ENCODE results near the gene LYRM4. TPM values are rescaled to one million over a fixed set of nuclear protein-coding genes. Genes with fewer than 3 reads are reported as not detected.

LYRM4 gene
- total RNA-seq, 4 donors from 2014 or later: 21.4 to 47.8 (median 26.2) TPM

DNA sequence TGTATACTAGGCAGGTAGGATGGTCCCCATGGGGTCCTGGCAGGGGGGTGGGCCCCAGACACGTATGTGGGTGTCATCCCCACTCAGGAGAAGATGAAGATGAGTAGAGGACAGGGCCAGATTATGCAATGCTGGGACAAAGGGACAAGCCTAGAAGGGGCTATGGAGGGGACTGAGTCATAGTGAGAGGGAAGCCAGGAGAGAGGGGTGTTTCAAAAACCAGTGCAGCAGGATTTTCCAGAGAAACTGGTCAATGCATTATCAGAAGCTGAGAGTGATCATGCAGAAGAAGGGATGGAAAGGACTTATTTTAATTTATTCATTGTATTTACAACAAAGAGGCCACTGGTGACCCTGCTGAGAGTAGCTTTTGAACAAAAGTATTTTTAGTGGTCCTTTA lies 101.6 kb downstream of the LYRM4 start:
- DNase-seq (ENCODE audit: low spot score) (no peak), ATAC-seq (ENCODE audit: low FRiP score) (no peak)
- TF ChIP-seq, protein P1, sequence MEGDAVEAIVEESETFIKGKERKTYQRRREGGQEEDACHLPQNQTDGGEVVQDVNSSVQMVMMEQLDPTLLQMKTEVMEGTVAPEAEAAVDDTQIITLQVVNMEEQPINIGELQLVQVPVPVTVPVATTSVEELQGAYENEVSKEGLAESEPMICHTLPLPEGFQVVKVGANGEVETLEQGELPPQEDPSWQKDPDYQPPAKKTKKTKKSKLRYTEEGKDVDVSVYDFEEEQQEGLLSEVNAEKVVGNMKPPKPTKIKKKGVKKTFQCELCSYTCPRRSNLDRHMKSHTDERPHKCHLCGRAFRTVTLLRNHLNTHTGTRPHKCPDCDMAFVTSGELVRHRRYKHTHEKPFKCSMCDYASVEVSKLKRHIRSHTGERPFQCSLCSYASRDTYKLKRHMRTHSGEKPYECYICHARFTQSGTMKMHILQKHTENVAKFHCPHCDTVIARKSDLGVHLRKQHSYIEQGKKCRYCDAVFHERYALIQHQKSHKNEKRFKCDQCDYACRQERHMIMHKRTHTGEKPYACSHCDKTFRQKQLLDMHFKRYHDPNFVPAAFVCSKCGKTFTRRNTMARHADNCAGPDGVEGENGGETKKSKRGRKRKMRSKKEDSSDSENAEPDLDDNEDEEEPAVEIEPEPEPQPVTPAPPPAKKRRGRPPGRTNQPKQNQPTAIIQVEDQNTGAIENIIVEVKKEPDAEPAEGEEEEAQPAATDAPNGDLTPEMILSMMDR (IDR thresholded peaks at IDR 0.05): no peak

DNA sequence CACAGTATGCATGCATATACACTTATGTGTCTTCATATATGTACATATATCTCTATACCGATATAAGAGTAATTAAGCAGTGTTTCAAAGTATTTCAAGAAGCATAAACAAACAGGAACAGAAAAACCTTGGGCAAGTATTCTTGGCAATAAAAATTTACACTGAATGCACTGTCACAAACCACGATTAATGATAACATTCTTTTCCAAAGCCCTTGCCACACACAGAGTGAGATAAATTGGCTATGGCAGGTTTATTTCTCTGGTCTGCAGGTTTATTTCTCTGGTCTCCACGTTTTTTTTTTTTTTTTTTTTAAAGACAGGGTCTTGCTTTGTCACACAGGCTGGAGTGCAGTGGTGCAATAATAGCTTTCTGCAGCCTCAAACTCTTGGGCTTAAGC lies 102.6 kb downstream of the LYRM4 start:
- TF ChIP-seq, protein P1 (IDR thresholded peaks at IDR 0.05): no peak
- ATAC-seq (ENCODE audit: low FRiP score) (no peak), DNase-seq (ENCODE audit: low spot score) (no peak)

DNA sequence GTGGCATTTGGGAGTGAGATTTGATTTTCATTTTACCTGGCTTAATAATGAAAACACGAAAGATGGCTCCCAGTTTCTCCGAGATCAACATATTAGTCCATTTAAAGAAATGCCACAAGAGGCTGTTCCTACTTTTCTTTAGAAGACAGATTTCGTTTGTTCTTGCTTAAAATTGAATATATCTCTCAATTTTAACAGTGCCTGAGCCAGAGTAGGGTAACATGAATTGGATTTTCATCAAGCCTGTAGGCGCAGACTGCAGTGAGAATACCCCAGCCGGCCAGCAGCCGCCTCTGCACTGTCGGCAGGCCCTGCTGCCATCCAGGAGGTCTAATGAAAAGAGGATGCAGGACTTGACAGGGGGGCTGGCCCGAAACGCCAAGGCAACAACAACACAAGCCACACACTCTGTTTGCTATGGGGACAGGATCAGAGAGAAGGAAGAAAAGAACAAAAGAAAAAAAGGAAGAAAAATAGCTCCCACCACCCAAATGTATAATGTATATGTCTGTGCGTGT lies 103.1 kb downstream of the LYRM4 start:
- TF ChIP-seq, protein P1 (IDR thresholded peaks at IDR 0.05): no peak
- no peak for ATAC-seq (ENCODE audit: low FRiP score)
- DNase-seq (ENCODE audit: low spot score): no peak

DNA sequence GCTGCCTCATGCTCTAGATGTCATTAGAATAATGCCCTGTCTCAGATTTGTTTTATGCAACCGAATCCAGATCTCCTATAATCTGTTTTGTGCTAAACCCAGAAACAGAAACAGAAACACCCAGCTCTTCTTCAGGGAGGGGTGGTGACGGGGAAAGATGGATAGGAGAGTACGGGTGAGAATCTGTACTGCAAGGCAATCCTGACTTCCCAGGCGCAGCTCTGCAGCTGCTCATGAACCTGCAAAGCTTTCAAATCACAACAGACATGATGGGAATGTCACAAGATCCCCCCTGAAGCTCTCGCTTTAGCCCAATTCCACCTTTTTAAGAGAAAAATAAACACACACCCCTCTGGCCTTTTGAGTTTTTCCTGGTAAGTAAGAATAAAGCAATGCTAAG lies 104.1 kb downstream of the LYRM4 start:
- TF ChIP-seq, protein P1 (IDR thresholded peaks at IDR 0.05): no peak
- DNase-seq (ENCODE audit: low spot score): no peak
- ATAC-seq (ENCODE audit: low FRiP score): no peak

DNA sequence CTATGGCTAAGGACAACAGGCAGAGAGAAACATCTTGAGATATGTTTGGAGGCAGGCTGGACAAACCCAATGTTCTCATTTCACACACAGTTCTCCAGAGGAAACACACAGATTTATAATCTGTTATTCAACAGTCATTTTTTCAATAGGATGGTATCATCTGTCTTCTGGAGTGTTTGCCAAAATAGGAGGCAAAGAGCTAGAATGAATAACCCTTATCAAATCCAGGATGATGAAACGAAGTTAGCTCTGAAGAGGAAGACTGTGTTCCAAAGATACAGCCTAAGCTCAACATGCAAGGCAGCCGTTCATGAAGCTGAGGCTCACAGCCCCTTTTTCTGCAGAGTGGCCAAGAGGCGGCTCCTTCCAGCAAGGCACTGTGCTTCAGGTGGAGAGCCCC lies 104.8 kb downstream of the LYRM4 start:
- ATAC-seq (ENCODE audit: low FRiP score): no peak
- TF ChIP-seq, protein P1 (IDR thresholded peaks at IDR 0.05): no peak
- no peak for DNase-seq (ENCODE audit: low spot score)

DNA sequence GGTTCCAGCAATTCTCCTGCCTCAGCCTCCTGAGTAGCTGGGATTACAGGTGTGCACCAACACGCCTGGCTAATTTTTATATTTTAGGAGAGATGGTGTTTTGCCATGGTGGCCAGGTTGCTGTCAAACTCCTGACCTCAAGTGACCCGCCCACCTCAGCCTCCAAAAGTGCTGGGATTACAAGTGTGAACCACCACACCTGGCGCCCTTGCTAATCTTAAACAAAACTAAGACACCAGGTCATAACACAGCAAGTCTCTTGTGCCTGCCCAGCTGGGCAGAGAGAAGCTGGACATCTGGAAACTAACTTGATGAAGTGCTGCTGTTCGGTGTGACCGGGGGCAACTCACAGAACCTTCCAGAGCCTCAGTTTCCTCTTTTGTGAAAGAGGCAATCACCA lies 107.6 kb downstream of the LYRM4 start:
- TF ChIP-seq, protein P1 (IDR thresholded peaks at IDR 0.05): no peak
- ATAC-seq (ENCODE audit: low FRiP score) (no peak), DNase-seq (ENCODE audit: low spot score) (no peak)

DNA sequence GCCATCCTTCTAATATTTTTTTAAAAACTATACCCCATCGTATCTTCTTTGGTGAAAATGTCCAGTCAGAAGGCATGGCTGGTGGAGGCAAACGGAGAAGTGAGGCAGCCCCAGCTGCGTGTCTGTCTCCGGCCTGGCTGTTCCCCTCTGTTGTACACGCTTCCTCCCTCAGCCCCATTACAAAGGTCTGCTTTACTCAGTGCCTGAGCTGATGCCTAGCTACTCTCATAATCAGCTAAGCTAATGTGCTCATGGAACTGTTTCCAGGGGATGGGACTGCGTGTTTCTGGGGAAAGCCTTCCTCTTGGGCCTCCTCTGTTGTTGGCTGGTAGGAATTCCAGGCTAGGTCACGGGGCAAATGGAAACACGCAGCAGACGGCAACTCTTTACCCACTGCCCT lies 108.3 kb downstream of the LYRM4 start:
- DNase-seq (ENCODE audit: low spot score): no peak
- no peak for ATAC-seq (ENCODE audit: low FRiP score)
- TF ChIP-seq, protein P1 (IDR thresholded peaks at IDR 0.05): no peak

Data from omental fat pad (tissue), 4 donors.